ENCODE data around the gene TLE6.

DNA sequence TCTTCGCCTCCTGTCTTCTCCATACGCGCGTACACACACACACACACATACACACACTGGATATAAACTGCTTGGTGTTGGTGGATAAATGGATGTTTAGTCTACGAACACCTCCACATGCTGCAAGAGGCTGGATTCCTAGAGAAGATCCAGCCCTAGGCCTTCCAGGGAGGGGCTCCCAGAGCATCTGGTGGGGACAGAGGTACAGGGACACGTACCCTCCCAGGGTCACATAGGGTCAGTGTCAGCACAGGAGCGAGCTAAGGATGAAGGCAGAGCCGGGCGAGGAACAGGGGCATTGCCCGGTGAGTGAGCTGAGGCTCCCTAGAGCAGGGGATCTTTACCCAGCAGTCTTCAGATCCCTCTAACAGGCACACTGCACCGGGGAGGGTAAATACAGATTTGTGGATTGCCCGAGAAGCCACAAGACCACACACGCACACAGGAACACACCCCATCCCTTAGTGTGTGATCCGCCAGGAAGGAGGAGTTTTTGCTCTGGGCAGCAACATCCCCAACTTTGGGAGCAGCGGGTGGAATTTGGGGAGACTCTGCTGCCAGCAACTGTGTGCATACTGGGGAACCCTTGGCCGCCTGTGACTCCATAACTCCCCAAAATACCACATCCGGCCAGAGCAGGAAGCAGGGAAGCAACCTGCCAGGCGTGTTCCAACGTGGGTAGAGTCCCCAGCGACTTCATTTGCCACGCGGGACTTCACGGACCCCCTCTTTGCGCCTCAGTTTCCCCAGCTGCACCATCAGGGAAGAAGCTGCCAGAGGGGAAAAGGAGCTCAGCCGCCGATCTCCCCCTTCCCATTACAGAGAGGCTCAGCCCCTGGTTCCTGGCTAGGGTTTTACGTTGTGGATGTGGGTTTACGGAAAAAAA, 57.5 kb downstream of the TLE6 start:
- TF ChIP-seq POLR2AphosphoS5 (IDR thresholded peaks at IDR 0.05; ENCODE audit: low read depth, low read length) (no peak), SIN3A (IDR thresholded peaks at IDR 0.05; ENCODE audit: borderline replicate concordance, insufficient read depth, low read length) (no peak)
- TF ChIP-seq, protein P1, sequence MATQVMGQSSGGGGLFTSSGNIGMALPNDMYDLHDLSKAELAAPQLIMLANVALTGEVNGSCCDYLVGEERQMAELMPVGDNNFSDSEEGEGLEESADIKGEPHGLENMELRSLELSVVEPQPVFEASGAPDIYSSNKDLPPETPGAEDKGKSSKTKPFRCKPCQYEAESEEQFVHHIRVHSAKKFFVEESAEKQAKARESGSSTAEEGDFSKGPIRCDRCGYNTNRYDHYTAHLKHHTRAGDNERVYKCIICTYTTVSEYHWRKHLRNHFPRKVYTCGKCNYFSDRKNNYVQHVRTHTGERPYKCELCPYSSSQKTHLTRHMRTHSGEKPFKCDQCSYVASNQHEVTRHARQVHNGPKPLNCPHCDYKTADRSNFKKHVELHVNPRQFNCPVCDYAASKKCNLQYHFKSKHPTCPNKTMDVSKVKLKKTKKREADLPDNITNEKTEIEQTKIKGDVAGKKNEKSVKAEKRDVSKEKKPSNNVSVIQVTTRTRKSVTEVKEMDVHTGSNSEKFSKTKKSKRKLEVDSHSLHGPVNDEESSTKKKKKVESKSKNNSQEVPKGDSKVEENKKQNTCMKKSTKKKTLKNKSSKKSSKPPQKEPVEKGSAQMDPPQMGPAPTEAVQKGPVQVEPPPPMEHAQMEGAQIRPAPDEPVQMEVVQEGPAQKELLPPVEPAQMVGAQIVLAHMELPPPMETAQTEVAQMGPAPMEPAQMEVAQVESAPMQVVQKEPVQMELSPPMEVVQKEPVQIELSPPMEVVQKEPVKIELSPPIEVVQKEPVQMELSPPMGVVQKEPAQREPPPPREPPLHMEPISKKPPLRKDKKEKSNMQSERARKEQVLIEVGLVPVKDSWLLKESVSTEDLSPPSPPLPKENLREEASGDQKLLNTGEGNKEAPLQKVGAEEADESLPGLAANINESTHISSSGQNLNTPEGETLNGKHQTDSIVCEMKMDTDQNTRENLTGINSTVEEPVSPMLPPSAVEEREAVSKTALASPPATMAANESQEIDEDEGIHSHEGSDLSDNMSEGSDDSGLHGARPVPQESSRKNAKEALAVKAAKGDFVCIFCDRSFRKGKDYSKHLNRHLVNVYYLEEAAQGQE (IDR thresholded peaks at IDR 0.05; ENCODE audit: insufficient read depth in 1 of 2, low read depth in 2 of 2, low read length in 2 of 2) = no peak; a peak in 1 of 4 replicates

Data from PFSK-1 (cell line).